Measurements from ENCODE around the gene ZFP36L2. TPM values are rescaled to one million over a fixed set of nuclear protein-coding genes. Genes with fewer than 3 reads are reported as not detected.
A peak's percentile ranks its signal among the peaks of the same experiment; 100 is the strongest.

Gene ZFP36L2
- total and polyA plus RNA-seq, 9 of the 15 experiments (the other 6 are each of a cell fraction or from before 2014, with no cell fraction given): 4.1 to 60.6 (median 20.3) TPM

- TF ChIP-seq, protein P1, sequence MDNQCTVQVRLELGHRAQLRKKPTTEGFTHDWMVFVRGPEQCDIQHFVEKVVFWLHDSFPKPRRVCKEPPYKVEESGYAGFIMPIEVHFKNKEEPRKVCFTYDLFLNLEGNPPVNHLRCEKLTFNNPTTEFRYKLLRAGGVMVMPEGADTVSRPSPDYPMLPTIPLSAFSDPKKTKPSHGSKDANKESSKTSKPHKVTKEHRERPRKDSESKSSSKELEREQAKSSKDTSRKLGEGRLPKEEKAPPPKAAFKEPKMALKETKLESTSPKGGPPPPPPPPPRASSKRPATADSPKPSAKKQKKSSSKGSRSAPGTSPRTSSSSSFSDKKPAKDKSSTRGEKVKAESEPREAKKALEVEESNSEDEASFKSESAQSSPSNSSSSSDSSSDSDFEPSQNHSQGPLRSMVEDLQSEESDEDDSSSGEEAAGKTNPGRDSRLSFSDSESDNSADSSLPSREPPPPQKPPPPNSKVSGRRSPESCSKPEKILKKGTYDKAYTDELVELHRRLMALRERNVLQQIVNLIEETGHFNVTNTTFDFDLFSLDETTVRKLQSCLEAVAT (IDR thresholded peaks at IDR 0.05): peak; percentile 33 to 62; a peak in 2 of 4 replicates
- TF ChIP-seq TEAD1 (CRISPR knock-in tag; IDR thresholded peaks at IDR 0.05) (0 out of 4 replicates have a peak, but pooled peaks of 1 of the 2 experiments have one; percentile 13), ZNF449 (CRISPR knock-in tag; IDR thresholded peaks at IDR 0.05) (no peak), ZNF79 (CRISPR knock-in tag; IDR thresholded peaks at IDR 0.05; ENCODE audit: low read depth) (no peak), ZNF384 (IDR thresholded peaks at IDR 0.05; ENCODE audit: low read depth, low read length) (no peak), MCM2 (IDR thresholded peaks at IDR 0.05; ENCODE audit: low read depth) (no peak), PYGO2 (tag; IDR thresholded peaks at IDR 0.05) (0 out of 2 replicates have a peak, but pooled peaks have one; percentile 49), PHF21A (IDR thresholded peaks at IDR 0.05; ENCODE audit: borderline replicate concordance, low read depth) (peak; percentile 32; the same call in 1 of the 2 replicates), POLR2H (tag; IDR thresholded peaks at IDR 0.05; ENCODE audit: low read depth) (no peak), CREB1 (IDR thresholded peaks at IDR 0.05) (no peak), CREB1 (CRISPR knock-in tag; IDR thresholded peaks at IDR 0.05) (0 out of 2 replicates have a peak, but pooled peaks have one; percentile 21), ZC3H4 (CRISPR knock-in tag; IDR thresholded peaks at IDR 0.05; ENCODE audit: borderline replicate concordance) (0 out of 2 replicates have a peak, but pooled peaks have one; percentile 40), ELF1 (tag; IDR thresholded peaks at IDR 0.05) (peak; percentile 45), DACH1 (IDR thresholded peaks at IDR 0.05; ENCODE audit: partially characterized antibody) (no peak), PHF20 (IDR thresholded peaks at IDR 0.05; ENCODE audit: partially characterized antibody) (peak; percentile 25), NR2C2 (CRISPR knock-in tag; IDR thresholded peaks at IDR 0.05) (no peak; the same call in 1 of the 2 replicates), NR2C2 (tag; IDR thresholded peaks at IDR 0.05) (0 out of 2 replicates have a peak, but pooled peaks have one; percentile 2), KDM5B (IDR thresholded peaks at IDR 0.05; ENCODE audit: insufficient replicate concordance, low read depth, low read length) (peak; percentile 14), MIER1 (IDR thresholded peaks at IDR 0.05; ENCODE audit: low read depth) (peak; percentile 55; the same call in 1 of the 2 replicates), ZBTB26 (CRISPR knock-in tag; IDR thresholded peaks at IDR 0.05) (peak; percentile 90), MYNN (IDR thresholded peaks at IDR 0.05) (peak; percentile 42; the same call in 1 of the 2 replicates), MYNN (CRISPR knock-in tag; IDR thresholded peaks at IDR 0.05) (no peak), ASH1L (IDR thresholded peaks at IDR 0.05; ENCODE audit: borderline replicate concordance, low read depth, partially characterized antibody) (no peak), MTA2 (IDR thresholded peaks at IDR 0.05; ENCODE audit: low read depth) (peak; percentile 7; the same call in 1 of the 2 replicates), DPF2 (IDR thresholded peaks at IDR 0.05) (peak; percentile 31; the same call in 1 of the 2 replicates), ELF2 (CRISPR knock-in tag; IDR thresholded peaks at IDR 0.05) (peak; percentile 21; the same call in 1 of the 2 replicates), ZFP1 (CRISPR knock-in tag; IDR thresholded peaks at IDR 0.05) (no peak)
Observed at GRCh38 chr2:43218702-43219382, 7.6 kb downstream of the ZFP36L2 start (continued).

Data from K562 (cell line).